HUDEP-2 (cell line): ENCODE data around the gene KMT2E.

ENCODE experiments used
- DNase-seq, 76 experiments: peaks; one replicate each; lab custom pipeline; 2025; ENCODE audit not compliant: unreplicated experiment in 76 of 76; lab: John Stamatoyannopoulos, UW

Gene KMT2E

DNA sequence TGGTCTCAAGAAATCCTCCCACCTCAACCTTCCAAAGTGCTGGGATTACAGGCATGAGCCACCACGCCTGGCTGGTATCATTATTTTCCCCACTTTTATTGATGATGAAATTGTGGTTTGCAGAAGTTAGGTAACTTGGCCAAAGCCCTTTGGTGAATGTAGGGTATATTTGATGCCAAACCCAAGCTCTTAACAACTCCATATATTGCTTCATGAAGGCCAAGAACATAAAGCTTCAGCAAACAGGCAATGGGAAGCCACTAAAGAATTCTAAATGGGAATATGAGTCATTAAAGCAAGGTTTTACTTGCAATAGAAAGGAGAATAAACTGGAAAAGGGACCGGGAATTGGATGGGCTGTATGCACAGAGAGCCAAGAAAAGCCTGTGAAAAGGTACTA, 142.7 kb downstream of the KMT2E start:
- DNase-seq, result no peak

DNA sequence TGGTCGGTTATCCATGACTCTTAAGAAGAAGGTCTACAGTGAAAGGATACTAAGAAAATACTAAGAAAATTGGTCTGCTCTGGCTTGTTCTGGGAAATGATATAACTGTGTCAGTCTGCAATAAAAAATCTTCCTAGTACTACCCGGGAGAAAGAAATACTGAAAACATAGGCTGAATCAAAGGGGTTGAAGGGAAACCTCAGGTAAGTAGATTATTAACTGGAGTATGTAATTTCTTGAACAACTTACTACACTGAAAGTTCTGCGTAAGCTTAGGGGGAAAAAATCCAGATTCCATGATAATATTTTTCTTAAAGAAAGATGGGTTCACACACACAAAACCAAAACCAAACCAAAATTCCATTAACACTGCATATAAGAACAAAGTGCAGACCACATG, 143.3 kb downstream of the KMT2E start:
- DNase-seq, result no peak

DNA sequence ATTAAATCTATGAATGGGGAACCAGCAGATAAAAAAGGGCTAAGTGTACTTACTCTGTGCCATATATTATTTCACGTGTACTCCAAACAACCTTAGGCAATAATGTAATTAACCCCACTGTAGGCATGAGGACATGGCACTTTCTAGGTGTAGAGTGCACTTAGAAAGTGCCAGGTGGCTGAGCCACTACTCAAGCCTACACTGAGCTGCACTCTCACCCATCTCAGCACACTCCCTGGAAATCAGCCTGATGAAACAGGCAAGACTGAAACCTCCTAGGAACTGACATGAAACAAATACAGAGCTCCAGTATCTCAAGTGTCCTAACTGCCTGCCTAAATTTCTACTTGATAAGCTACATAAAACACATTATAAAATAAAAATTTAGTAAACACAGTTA, 147.4 kb downstream of the KMT2E start:
- no peak for DNase-seq
